ENCODE measurements around the gene ZNF341.

Gene ZNF341

GRCh38 chr20:33798444-33798843, 66.6 kb downstream of the ZNF341 start:
- DNase-seq: no peak

- no peak for DNase-seq
Measured at GRCh38 chr20:33803921-33804337, 72.1 kb downstream of the ZNF341 start.

- DNase-seq: no peak
Measured at GRCh38 chr20:33808388-33808787, 76.6 kb downstream of the ZNF341 start.

- DNase-seq: no peak
Measured at GRCh38 chr20:33810259-33810658, 78.5 kb downstream of the ZNF341 start.

- DNase-seq: peak; percentile 96 to 97
Measured at GRCh38 chr20:33810885-33811775, 79.3 kb downstream of the ZNF341 start, which contains the start of gene CHMP4B. TSS of gene CHMP4B (plus strand) at chr20:33811348. CDS start at chr20:33811469, 121 bp downstream.

- DNase-seq: peak; percentile 6 to 13
Measured at GRCh38 chr20:33811776-33812151, 80.0 kb downstream of the ZNF341 start.

GRCh38 chr20:33812152-33812849, 80.5 kb downstream of the ZNF341 start:
- DNase-seq: peak; percentile 13 to 19

- DNase-seq: no peak
Measured at GRCh38 chr20:33812908-33813462, 81.2 kb downstream of the ZNF341 start.

- DNase-seq: no peak
Measured at GRCh38 chr20:33814238-33814712, 82.5 kb downstream of the ZNF341 start.

GRCh38 chr20:33815671-33816070, 83.9 kb downstream of the ZNF341 start:
- no peak for DNase-seq

- no peak for DNase-seq
Measured at GRCh38 chr20:33816191-33816590, 84.4 kb downstream of the ZNF341 start.

- no peak for DNase-seq
Measured at GRCh38 chr20:33817411-33817810, 85.6 kb downstream of the ZNF341 start.

- DNase-seq: no peak
Measured at GRCh38 chr20:33819456-33819855, 87.7 kb downstream of the ZNF341 start.

- DNase-seq: no peak
Measured at GRCh38 chr20:33820362-33820761, 88.6 kb downstream of the ZNF341 start.

GRCh38 chr20:33821270-33821836, 89.6 kb downstream of the ZNF341 start:
- no peak for DNase-seq

- DNase-seq: no peak
Measured at GRCh38 chr20:33822423-33822822, 90.6 kb downstream of the ZNF341 start.

- no peak for DNase-seq
Measured at GRCh38 chr20:33822991-33823390, 91.2 kb downstream of the ZNF341 start.

GRCh38 chr20:33824852-33825251, 93.1 kb downstream of the ZNF341 start:
- DNase-seq: no peak

GRCh38 chr20:33825340-33826269, 93.8 kb downstream of the ZNF341 start:
- no peak for DNase-seq

- no peak for DNase-seq
Measured at GRCh38 chr20:33826270-33826897, 94.6 kb downstream of the ZNF341 start.

- no peak for DNase-seq
Measured at GRCh38 chr20:33827109-33827508, 95.3 kb downstream of the ZNF341 start.

All from stimulated activated CD4-positive, alpha-beta T cell treated with anti-CD3 and anti-CD28 coated beads, Interleukin-2, amount 100 ng/mL, for 48 hours (primary cell).